Tibial artery (tissue), 4 donors: ENCODE results near the gene TAS2R31.
"Not testable (repeated sequence)": the region's sequence is repeated elsewhere in the genome, so short reads cannot be mapped to it uniquely, and the experiment has no call there.

Experiments
- DNase-seq, 2 donors: peaks; one replicate each; pipeline ENCODE4 v3.0.0-alpha.2; 2019
- H3K27ac ChIP-seq, 2 donors: fragments of 200-600 bp; sonication (generic) in 1 of 2; 1 replicate in 1 of 2; 2 replicates in 1 of 2; pipeline ENCODE4 v1.5.1; 2018 to 2019; ENCODE audit warnings: mild to moderate bottlenecking in 1 of 2
- H3K27me3 ChIP-seq, 2 donors: fragments of 200-600 bp; sonication (generic) in 1 of 2; one replicate each; pipeline versions ENCODE4 v1.5.1 to v1.6.0; 2016 to 2019
- H3K36me3 ChIP-seq, 3 donors: fragments of 200-600 bp; sonication (generic) in 2 of 3; one replicate each; pipeline ENCODE4 v1.5.1; 2016 to 2019; ENCODE audit warnings: mild to moderate bottlenecking in 2 of 3
- H3K4me1 ChIP-seq, 4 donors: fragments of 200-600 bp; sonication (generic) in 2 of 4; 1 replicate in 3 of 4; 2 replicates in 1 of 4; pipeline ENCODE4 v1.5.1; 2016 to 2019
- H3K4me3 ChIP-seq, 2 donors: fragments of 200-600 bp; sonication (generic) in 1 of 2; 1 replicate in 1 of 2; 2 replicates in 1 of 2; pipeline ENCODE4 v1.5.1; 2018 to 2019; ENCODE audit warnings: mild to moderate bottlenecking in 2 of 2
- H3K9me3 ChIP-seq, 3 donors: fragments of 200-600 bp; sonication (generic) in 1 of 3; one replicate each; pipeline ENCODE4 v1.5.1; 2016 to 2019
- intact Hi-C: fragments of 100-400 bp; cut with DNase I; formaldehyde crosslinking; loops from one replicate; pipeline ENCODE4 v1.15.0; 2023; ENCODE audit warnings: low total_unique reads
- TF ChIP-seq, protein P1 (sequence below), 2 experiments: fragments of 200-600 bp in 1 of 2; fragments of 450-650 bp in 1 of 2; IDR thresholded peaks; one replicate each; pipeline ENCODE4 v1.5.1; 2017 to 2019; ENCODE audit warnings: antibody characterized with exemption in 2 of 2, mild to moderate bottlenecking in 1 of 2, moderate library complexity in 1 of 2

TAS2R31 gene

DNA sequence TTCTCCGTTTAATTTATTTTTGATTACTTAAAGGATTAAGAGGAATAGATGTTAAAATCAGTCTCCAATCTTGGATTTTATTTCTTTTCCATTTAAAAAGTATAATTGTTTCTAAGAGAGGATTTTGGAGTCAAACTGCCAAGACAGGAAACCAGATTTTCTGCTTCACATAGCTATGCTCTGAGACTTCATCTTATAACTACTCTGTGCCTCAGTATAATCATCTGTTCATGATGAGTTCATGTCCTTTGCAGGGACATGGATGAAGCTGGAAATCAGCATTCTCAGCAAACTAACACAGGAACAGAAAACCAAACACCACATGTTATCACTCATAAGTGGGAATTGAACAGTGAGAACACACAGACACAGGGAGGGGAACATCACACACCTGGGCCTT lies 9.0 kb upstream of the TAS2R31 start:
- Histone ChIP-seq H3K27me3 (no peaks in the 10 kb centered on the region), H3K9me3 (no peaks in the 10 kb centered on the region), H3K27ac (no peak overlapping the region), H3K36me3 (peaks cover 0 to 15% (median 0%) of the 10 kb centered on the region in 3 donors), H3K4me1 (no peaks in the 10 kb centered on the region), H3K4me3 (no peak overlapping the region)
- DNase-seq, result no peak
- intact Hi-C loops, result no loop called here
- TF ChIP-seq, protein P1, sequence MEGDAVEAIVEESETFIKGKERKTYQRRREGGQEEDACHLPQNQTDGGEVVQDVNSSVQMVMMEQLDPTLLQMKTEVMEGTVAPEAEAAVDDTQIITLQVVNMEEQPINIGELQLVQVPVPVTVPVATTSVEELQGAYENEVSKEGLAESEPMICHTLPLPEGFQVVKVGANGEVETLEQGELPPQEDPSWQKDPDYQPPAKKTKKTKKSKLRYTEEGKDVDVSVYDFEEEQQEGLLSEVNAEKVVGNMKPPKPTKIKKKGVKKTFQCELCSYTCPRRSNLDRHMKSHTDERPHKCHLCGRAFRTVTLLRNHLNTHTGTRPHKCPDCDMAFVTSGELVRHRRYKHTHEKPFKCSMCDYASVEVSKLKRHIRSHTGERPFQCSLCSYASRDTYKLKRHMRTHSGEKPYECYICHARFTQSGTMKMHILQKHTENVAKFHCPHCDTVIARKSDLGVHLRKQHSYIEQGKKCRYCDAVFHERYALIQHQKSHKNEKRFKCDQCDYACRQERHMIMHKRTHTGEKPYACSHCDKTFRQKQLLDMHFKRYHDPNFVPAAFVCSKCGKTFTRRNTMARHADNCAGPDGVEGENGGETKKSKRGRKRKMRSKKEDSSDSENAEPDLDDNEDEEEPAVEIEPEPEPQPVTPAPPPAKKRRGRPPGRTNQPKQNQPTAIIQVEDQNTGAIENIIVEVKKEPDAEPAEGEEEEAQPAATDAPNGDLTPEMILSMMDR (IDR thresholded peaks at IDR 0.05), result no peak

DNA sequence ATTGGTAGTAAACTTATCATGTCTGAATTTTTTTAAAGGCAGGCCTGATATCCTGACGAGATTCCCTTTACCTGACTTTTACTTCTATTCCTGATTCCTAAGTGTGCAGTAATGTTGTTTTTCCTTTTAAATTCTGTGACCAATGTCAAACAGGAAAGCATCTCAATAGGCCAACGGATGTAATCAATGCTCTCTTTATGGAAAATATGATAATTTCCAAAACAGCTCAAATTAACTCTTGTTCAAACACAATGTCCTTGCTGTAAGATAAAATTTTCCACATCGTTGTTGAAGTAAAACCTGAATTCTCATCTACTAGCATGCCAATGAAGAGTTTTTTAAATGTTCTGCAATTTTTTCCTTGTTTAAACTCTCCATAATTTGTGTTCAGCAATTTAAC lies 8.0 kb upstream of the TAS2R31 start:
- Histone ChIP-seq H3K9me3 (no peaks in the 10 kb centered on the region), H3K4me3 (no peak overlapping the region), H3K27ac (no peak overlapping the region), H3K27me3 (no peaks in the 10 kb centered on the region), H3K36me3 (peaks cover 0 to 7% (median 0%) of the 10 kb centered on the region in 3 donors), H3K4me1 (no peaks in the 10 kb centered on the region)
- intact Hi-C loops, result loop anchor here (5.0 kb wide), 1 partner anchor 58 kb away; no protein-coding TSS in a partner anchor
- TF ChIP-seq, protein P1 (IDR thresholded peaks at IDR 0.05), result no peak
- no peak for DNase-seq

DNA sequence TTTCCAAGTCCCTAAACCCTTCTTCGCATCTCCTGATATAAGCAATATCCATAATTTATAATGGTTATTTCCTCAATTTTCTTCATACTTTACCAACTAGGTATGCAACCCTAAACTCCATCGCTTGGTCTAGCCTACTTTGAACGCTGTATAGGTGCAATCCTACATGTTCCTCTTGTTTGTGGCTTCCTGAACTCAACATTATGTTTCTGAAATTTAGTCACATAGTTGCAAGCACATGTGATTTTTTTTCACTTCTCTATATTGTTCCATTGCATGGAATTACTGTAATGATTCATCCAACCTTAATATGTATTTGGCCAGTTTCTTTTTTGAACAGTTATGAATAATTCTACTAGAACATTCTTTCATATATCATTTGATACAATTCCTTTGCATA lies 2.8 kb upstream of the TAS2R31 start:
- DNase-seq, intact Hi-C loops, H3K27me3 ChIP-seq, H3K4me3 ChIP-seq, H3K27ac ChIP-seq, H3K36me3 ChIP-seq, H3K9me3 ChIP-seq, H3K4me1 ChIP-seq: not testable (repeated sequence)

DNA sequence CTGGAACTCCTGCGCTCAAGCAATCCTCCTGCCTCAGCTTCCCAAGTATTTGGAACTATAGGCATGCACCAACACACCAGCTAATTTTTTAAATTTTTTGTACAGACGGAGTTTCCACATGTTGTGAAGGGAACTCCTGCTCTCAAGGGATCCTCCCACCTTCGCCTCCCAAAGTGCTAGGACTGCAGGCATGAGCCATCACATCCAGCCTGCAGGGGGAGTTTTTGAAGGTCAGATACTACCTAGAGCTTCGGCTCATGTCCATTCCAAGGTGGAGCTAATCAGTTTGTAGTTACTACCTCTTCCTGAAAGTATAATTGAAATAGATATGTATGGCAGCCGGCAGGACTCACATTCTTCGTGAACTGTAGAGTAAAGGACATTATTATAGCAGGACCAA lies 5.1 kb downstream of the TAS2R31 start:
- no peaks in the 10 kb centered on the region for H3K9me3 ChIP-seq
- peaks cover 0 to 2% (median 0%) of the 10 kb centered on the region in 3 donors for H3K36me3 ChIP-seq
- TF ChIP-seq, protein P1 (IDR thresholded peaks at IDR 0.05), result no peak
- no peaks in the 10 kb centered on the region for H3K4me1 ChIP-seq
- H3K4me3 ChIP-seq, result no peak overlapping the region
- no peak for DNase-seq
- intact Hi-C loops, result no loop called here
- H3K27me3 ChIP-seq, result no peaks in the 10 kb centered on the region
- no peak overlapping the region for H3K27ac ChIP-seq

DNA sequence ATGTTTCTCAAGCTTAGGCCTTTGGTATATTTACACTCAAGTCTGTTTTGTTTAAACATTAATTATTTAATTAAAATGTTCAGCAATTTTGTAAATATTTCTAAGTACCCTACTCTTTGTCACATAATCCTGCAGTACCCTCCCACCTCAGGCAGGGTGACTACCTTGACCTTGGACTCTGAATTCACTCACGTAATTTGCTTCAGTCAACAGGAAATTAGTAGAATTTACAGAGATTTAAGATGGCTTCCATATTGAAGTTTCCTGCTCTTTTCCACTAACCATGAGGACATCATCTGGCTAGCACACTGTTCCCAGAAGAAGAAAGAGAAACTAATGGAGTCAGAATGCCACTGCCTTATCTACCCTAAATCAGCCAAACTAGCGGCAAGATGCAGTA lies 7.8 kb downstream of the TAS2R31 start:
- no peak overlapping the region for H3K4me3 ChIP-seq
- H3K36me3 ChIP-seq, result peaks cover 0 to 2% (median 0%) of the 10 kb centered on the region in 3 donors
- no peaks in the 10 kb centered on the region for H3K27me3 ChIP-seq
- H3K4me1 ChIP-seq, result no peaks in the 10 kb centered on the region
- TF ChIP-seq, protein P1 (IDR thresholded peaks at IDR 0.05), result no peak
- H3K27ac ChIP-seq, result no peak overlapping the region
- DNase-seq, result no peak
- intact Hi-C loops, result no loop called here
- H3K9me3 ChIP-seq, result no peaks in the 10 kb centered on the region

DNA sequence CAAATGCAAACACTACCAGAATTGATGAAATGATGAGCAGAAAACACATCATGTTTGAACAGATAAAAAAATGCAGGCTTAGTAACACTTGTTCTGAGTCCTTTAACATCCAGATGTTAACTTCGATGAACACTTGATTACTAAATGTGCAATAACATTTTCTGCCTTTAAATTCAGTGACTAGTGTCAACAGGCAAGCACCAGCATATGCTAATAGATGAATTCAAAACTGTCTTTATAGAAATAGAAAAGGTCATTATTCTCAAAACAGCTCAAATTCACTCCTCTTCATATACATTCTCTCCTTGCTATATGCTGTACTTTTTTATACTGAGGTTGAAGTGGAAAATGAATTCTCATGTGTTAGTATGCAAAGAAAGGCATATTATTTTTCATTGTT lies 8.7 kb downstream of the TAS2R31 start, which contains the start of gene TAS2R19:
Gene TAS2R19, minus strand, starts transcription at position 101 of the 400 bp plus-strand sequence. Its CDS starts 49 bp downstream, at position 52.
- TF ChIP-seq, protein P1 (IDR thresholded peaks at IDR 0.05), result no peak
- H3K27ac ChIP-seq, result no peak within 1 kb of the TSS
- no peak for DNase-seq
- no peaks in the 10 kb centered on the region for H3K4me1 ChIP-seq
- peaks cover 0 to 2% (median 0%) of the 10 kb centered on the region in 3 donors for H3K36me3 ChIP-seq
- no peak within 1 kb of the TSS for H3K4me3 ChIP-seq
- intact Hi-C loops, result no loop called here
- H3K27me3 ChIP-seq, result no peaks in the 10 kb centered on the region
- H3K9me3 ChIP-seq, result no peaks in the 10 kb centered on the region
